Measurements from ENCODE around the gene PCDH7. TPM values are rescaled to one million over a fixed set of nuclear protein-coding genes. Genes with fewer than 3 reads are reported as not detected.

Gene PCDH7
- polyA plus RNA-seq (ENCODE audit: insufficient read length in 4 of 4) = 10 to 100 TPM; 18.0 to 20.3 (median 19.6) TPM

- DNase-seq (ENCODE audit: low read depth in 4 of 4, low spot score in 2 of 4) = peak in 3 of 4 donors; percentile 34 to 59 (median 52)
Observed at GRCh38 chr4:30720021-30720660, at the start of gene PCDH7. TSS of gene PCDH7 (plus strand) at chr4:30720369. CDS start at chr4:30721423, 1,054 bp downstream.

- DNase-seq (ENCODE audit: low read depth in 4 of 4, low spot score in 2 of 4) = no peak
Observed at GRCh38 chr4:30671926-30672448, 48.2 kb upstream of the PCDH7 start.

- no peak for DNase-seq (ENCODE audit: low read depth in 4 of 4, low spot score in 2 of 4)
Observed at GRCh38 chr4:30696191-30696590, 24.0 kb upstream of the PCDH7 start.

- peak in 1 of 4 donors; percentile 39 for DNase-seq (ENCODE audit: low read depth in 4 of 4, low spot score in 2 of 4)
Observed at GRCh38 chr4:30714408-30715031, 5.6 kb upstream of the PCDH7 start.

GRCh38 chr4:30716158-30716557 is 4.0 kb upstream of the PCDH7 start:
- DNase-seq (ENCODE audit: low read depth in 4 of 4, low spot score in 2 of 4) = peak in 3 of 4 donors; percentile 22 to 48 (median 29)

- peak in 3 of 4 donors; percentile 20 to 40 (median 26) for DNase-seq (ENCODE audit: low read depth in 4 of 4, low spot score in 2 of 4)
Observed at GRCh38 chr4:30716681-30717207, 3.4 kb upstream of the PCDH7 start.

GRCh38 chr4:30717208-30718020 is 2.8 kb upstream of the PCDH7 start:
- DNase-seq (ENCODE audit: low read depth in 4 of 4, low spot score in 2 of 4) = peak in 3 of 4 donors; percentile 51 to 66 (median 57)

- peak in 2 of 4 donors; percentile 27 to 41 for DNase-seq (ENCODE audit: low read depth in 4 of 4, low spot score in 2 of 4)
Observed at GRCh38 chr4:30718021-30718542, 2.1 kb upstream of the PCDH7 start.

- peak in 2 of 4 donors; percentile 27 to 42 for DNase-seq (ENCODE audit: low read depth in 4 of 4, low spot score in 2 of 4)
Observed at GRCh38 chr4:30718641-30719453, 1.3 kb upstream of the PCDH7 start.

GRCh38 chr4:30719454-30720020 is 632 bp upstream of the PCDH7 start:
- peak in 3 of 4 donors; percentile 22 to 58 (median 37) for DNase-seq (ENCODE audit: low read depth in 4 of 4, low spot score in 2 of 4)

- peak in 3 of 4 donors; percentile 22 to 32 (median 23) for DNase-seq (ENCODE audit: low read depth in 4 of 4, low spot score in 2 of 4)
Observed at GRCh38 chr4:30720661-30721184, 554 bp downstream of the PCDH7 start.

- peak in 2 of 4 donors; percentile 24 to 34 for DNase-seq (ENCODE audit: low read depth in 4 of 4, low spot score in 2 of 4)
Observed at GRCh38 chr4:30721185-30722091, 1.3 kb downstream of the PCDH7 start.

- no peak for DNase-seq (ENCODE audit: low read depth in 4 of 4, low spot score in 2 of 4)
Observed at GRCh38 chr4:30722092-30722358, 1.9 kb downstream of the PCDH7 start.

- DNase-seq (ENCODE audit: low read depth in 4 of 4, low spot score in 2 of 4) = no peak
Observed at GRCh38 chr4:30722359-30723200, 2.4 kb downstream of the PCDH7 start.

- no peak for DNase-seq (ENCODE audit: low read depth in 4 of 4, low spot score in 2 of 4)
Observed at GRCh38 chr4:30723201-30723955, 3.2 kb downstream of the PCDH7 start.

GRCh38 chr4:30724247-30724646 is 4.1 kb downstream of the PCDH7 start:
- DNase-seq (ENCODE audit: low read depth in 4 of 4, low spot score in 2 of 4) = no peak

- DNase-seq (ENCODE audit: low read depth in 4 of 4, low spot score in 2 of 4) = no peak
Observed at GRCh38 chr4:30725562-30725961, 5.4 kb downstream of the PCDH7 start.
